ENCODE data around the gene AK5.

AK5 gene

DNA sequence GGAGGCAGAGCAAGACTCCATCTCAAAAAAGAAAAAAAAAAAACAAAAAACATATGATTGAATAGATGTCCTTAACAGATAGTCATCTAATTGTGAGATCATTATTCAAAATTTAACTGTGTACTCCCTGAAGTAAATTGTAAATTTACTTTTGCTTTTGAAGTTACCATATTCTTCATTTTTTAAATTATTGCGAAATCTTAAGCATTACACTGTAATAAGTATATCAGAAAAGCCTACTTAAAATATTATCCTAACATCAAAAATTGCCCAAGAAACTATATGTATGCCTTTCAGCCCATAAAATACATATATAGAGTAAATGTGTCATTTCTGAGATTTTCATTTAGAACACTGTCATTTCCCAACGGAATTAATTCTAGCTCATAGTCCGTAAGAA lies 91.9 kb downstream of the AK5 start:
- Histone ChIP-seq H3K18ac (ENCODE audit: low read length) (no peak overlapping the region), H3K36me3 (replicated peaks in 1 of 2; ENCODE audit: control insufficient read depth in 2 of 2, insufficient read depth in 2 of 2, low read length in 2 of 2) (no peaks in the 10 kb centered on the region), H3K4me2 (ENCODE audit: insufficient read depth, low read length, poor library complexity, severe bottlenecking) (no peak overlapping the region), H4K91ac (ENCODE audit: low read depth, low read length, poor library complexity) (no peak overlapping the region), H3K23ac (ENCODE audit: low read depth, low read length, poor library complexity) (no peak overlapping the region), H3K9me3 (replicated peaks in 1 of 2; ENCODE audit: control insufficient read depth in 2 of 2, insufficient read depth in 1 of 2, low read depth in 1 of 2, low read length in 2 of 2) (no peaks in the 10 kb centered on the region), H3K9ac (ENCODE audit: low read depth, low read length, poor library complexity) (no peak overlapping the region), H3K27me3 (ENCODE audit: control insufficient read depth in 3 of 3, insufficient read depth in 3 of 3, low read depth in 1 of 3, low read length in 3 of 3) (no peaks in the 10 kb centered on the region), H3K14ac (ENCODE audit: low read length) (no peak overlapping the region), H3K4ac (ENCODE audit: low read length) (no peak overlapping the region), H3K4me3 (ENCODE audit: low read length in 2 of 2) (no peak overlapping the region), H2AFZ (ENCODE audit: low read length) (no peak overlapping the region), H2BK5ac (ENCODE audit: low read length) (no peak overlapping the region), H2BK15ac (ENCODE audit: low read length) (no peak overlapping the region), H4K8ac (ENCODE audit: low read depth, low read length) (no peak overlapping the region), H3K79me1 (ENCODE audit: low read depth, low read length) (no peaks in the 10 kb centered on the region), H2AK5ac (ENCODE audit: low read depth, low read length) (no peak overlapping the region), H2BK12ac (ENCODE audit: low read length) (no peak overlapping the region), H3K27ac (replicated peaks; ENCODE audit: low read length) (no peak overlapping the region), H3K4me1 (ENCODE audit: control insufficient read depth in 2 of 2, insufficient read depth in 1 of 2, low read depth in 1 of 2, low read length in 2 of 2) (peaks cover 2 to 3% of the 10 kb centered on the region in 2 donors), H2BK120ac (ENCODE audit: low read depth, low read length) (no peak overlapping the region)
- no CpG with 5 or more reads among the region's 3 CpGs for WGBS, 2 donors (ENCODE audit: extremely low coverage in 2 of 2, insufficient read length in 2 of 2, insufficient replicate concordance in 1 of 2)
- DNase-seq (ENCODE audit: low spot score), result no peak

DNA sequence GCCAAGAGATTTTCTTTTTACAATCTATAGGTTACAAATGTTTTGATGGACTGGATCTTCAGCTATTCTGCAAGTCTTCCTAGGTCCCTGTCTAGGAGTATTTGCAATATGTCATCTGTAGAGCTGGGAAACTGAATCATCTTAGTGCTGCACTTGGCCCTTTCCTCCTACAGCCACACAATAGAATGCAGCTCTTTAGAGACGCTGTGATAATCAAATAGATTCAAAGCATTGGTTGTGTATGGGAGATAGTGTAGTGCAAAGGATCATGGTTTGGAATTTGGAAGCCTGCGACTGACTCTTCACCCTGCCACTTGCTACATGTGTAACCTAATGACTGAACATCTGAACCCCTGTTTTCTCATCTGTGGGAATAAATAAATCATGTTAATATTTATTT lies 93.7 kb downstream of the AK5 start:
- Histone ChIP-seq H2AK5ac (ENCODE audit: low read depth, low read length) (no peak overlapping the region), H3K79me1 (ENCODE audit: low read depth, low read length) (no peaks in the 10 kb centered on the region), H2BK120ac (ENCODE audit: low read depth, low read length) (no peak overlapping the region), H4K8ac (ENCODE audit: low read depth, low read length) (no peak overlapping the region), H3K27me3 (ENCODE audit: control insufficient read depth in 3 of 3, insufficient read depth in 3 of 3, low read depth in 1 of 3, low read length in 3 of 3) (no peaks in the 10 kb centered on the region), H4K91ac (ENCODE audit: low read depth, low read length, poor library complexity) (no peak overlapping the region), H3K4me3 (ENCODE audit: low read length in 2 of 2) (no peak overlapping the region), H2BK12ac (ENCODE audit: low read length) (no peak overlapping the region), H2BK15ac (ENCODE audit: low read length) (no peak overlapping the region), H3K4ac (ENCODE audit: low read length) (no peak overlapping the region), H3K4me1 (ENCODE audit: control insufficient read depth in 2 of 2, insufficient read depth in 1 of 2, low read depth in 1 of 2, low read length in 2 of 2) (peaks cover 3 to 6% of the 10 kb centered on the region in 2 donors), H3K36me3 (replicated peaks in 1 of 2; ENCODE audit: control insufficient read depth in 2 of 2, insufficient read depth in 2 of 2, low read length in 2 of 2) (no peaks in the 10 kb centered on the region), H3K23ac (ENCODE audit: low read depth, low read length, poor library complexity) (no peak overlapping the region), H3K4me2 (ENCODE audit: insufficient read depth, low read length, poor library complexity, severe bottlenecking) (no peak overlapping the region), H3K27ac (replicated peaks; ENCODE audit: low read length) (no peak overlapping the region), H3K14ac (ENCODE audit: low read length) (no peak overlapping the region), H3K9ac (ENCODE audit: low read depth, low read length, poor library complexity) (no peak overlapping the region), H3K18ac (ENCODE audit: low read length) (no peak overlapping the region), H2BK5ac (ENCODE audit: low read length) (no peak overlapping the region), H3K9me3 (replicated peaks in 1 of 2; ENCODE audit: control insufficient read depth in 2 of 2, insufficient read depth in 1 of 2, low read depth in 1 of 2, low read length in 2 of 2) (no peaks in the 10 kb centered on the region), H2AFZ (ENCODE audit: low read length) (no peak overlapping the region)
- no CpG with 5 or more reads among the region's 2 CpGs for WGBS, 2 donors (ENCODE audit: extremely low coverage in 2 of 2, insufficient read length in 2 of 2, insufficient replicate concordance in 1 of 2)
- no peak for DNase-seq (ENCODE audit: low spot score)

- no peak overlapping the region for H3K27ac ChIP-seq (replicated peaks; ENCODE audit: low read length)
- no peaks in the 10 kb centered on the region for H3K27me3 ChIP-seq (ENCODE audit: control insufficient read depth in 3 of 3, insufficient read depth in 3 of 3, low read depth in 1 of 3, low read length in 3 of 3)
- H3K14ac ChIP-seq (ENCODE audit: low read length), result no peak overlapping the region
- H3K4me1 ChIP-seq (ENCODE audit: control insufficient read depth in 2 of 2, insufficient read depth in 1 of 2, low read depth in 1 of 2, low read length in 2 of 2), result peaks cover 2 to 6% of the 10 kb centered on the region in 2 donors
- H3K9me3 ChIP-seq (replicated peaks in 1 of 2; ENCODE audit: control insufficient read depth in 2 of 2, insufficient read depth in 1 of 2, low read depth in 1 of 2, low read length in 2 of 2), result no peaks in the 10 kb centered on the region
- no peak for DNase-seq (ENCODE audit: low spot score)
- no peak overlapping the region for H2AK5ac ChIP-seq (ENCODE audit: low read depth, low read length)
- no peak overlapping the region for H2BK5ac ChIP-seq (ENCODE audit: low read length)
- no CpG with 5 or more reads among the region's 4 CpGs for WGBS, 2 donors (ENCODE audit: extremely low coverage in 2 of 2, insufficient read length in 2 of 2, insufficient replicate concordance in 1 of 2)
- H4K91ac ChIP-seq (ENCODE audit: low read depth, low read length, poor library complexity), result no peak overlapping the region
- H2AFZ ChIP-seq (ENCODE audit: low read length), result no peak overlapping the region
- H2BK120ac ChIP-seq (ENCODE audit: low read depth, low read length), result no peak overlapping the region
- H3K4me3 ChIP-seq (ENCODE audit: low read length in 2 of 2), result no peak overlapping the region
- no peak overlapping the region for H2BK12ac ChIP-seq (ENCODE audit: low read length)
- H3K4me2 ChIP-seq (ENCODE audit: insufficient read depth, low read length, poor library complexity, severe bottlenecking), result no peak overlapping the region
- H3K9ac ChIP-seq (ENCODE audit: low read depth, low read length, poor library complexity), result no peak overlapping the region
- H3K79me1 ChIP-seq (ENCODE audit: low read depth, low read length), result no peaks in the 10 kb centered on the region
- H3K18ac ChIP-seq (ENCODE audit: low read length), result no peak overlapping the region
- no peak overlapping the region for H3K23ac ChIP-seq (ENCODE audit: low read depth, low read length, poor library complexity)
- no peak overlapping the region for H3K4ac ChIP-seq (ENCODE audit: low read length)
- no peak overlapping the region for H4K8ac ChIP-seq (ENCODE audit: low read depth, low read length)
- no peaks in the 10 kb centered on the region for H3K36me3 ChIP-seq (replicated peaks in 1 of 2; ENCODE audit: control insufficient read depth in 2 of 2, insufficient read depth in 2 of 2, low read length in 2 of 2)
- H2BK15ac ChIP-seq (ENCODE audit: low read length), result no peak overlapping the region
Measured at GRCh38 chr1:77375990-77376389, 94.2 kb downstream of the AK5 start.

- no peak overlapping the region for H2BK5ac ChIP-seq (ENCODE audit: low read length)
- H3K4me2 ChIP-seq (ENCODE audit: insufficient read depth, low read length, poor library complexity, severe bottlenecking), result no peak overlapping the region
- no peak overlapping the region for H3K4me3 ChIP-seq (ENCODE audit: low read length in 2 of 2)
- H2BK15ac ChIP-seq (ENCODE audit: low read length), result no peak overlapping the region
- H3K27ac ChIP-seq (replicated peaks; ENCODE audit: low read length), result no peak overlapping the region
- WGBS, 2 donors (ENCODE audit: extremely low coverage in 2 of 2, insufficient read length in 2 of 2, insufficient replicate concordance in 1 of 2), result no CpG with 5 or more reads among the region's 6 CpGs
- H3K9ac ChIP-seq (ENCODE audit: low read depth, low read length, poor library complexity), result no peak overlapping the region
- no peak overlapping the region for H2AK5ac ChIP-seq (ENCODE audit: low read depth, low read length)
- H3K79me1 ChIP-seq (ENCODE audit: low read depth, low read length), result no peaks in the 10 kb centered on the region
- H4K8ac ChIP-seq (ENCODE audit: low read depth, low read length), result no peak overlapping the region
- H2BK120ac ChIP-seq (ENCODE audit: low read depth, low read length), result no peak overlapping the region
- no peaks in the 10 kb centered on the region for H3K36me3 ChIP-seq (replicated peaks in 1 of 2; ENCODE audit: control insufficient read depth in 2 of 2, insufficient read depth in 2 of 2, low read length in 2 of 2)
- no peak overlapping the region for H3K23ac ChIP-seq (ENCODE audit: low read depth, low read length, poor library complexity)
- no peaks in the 10 kb centered on the region for H3K27me3 ChIP-seq (ENCODE audit: control insufficient read depth in 3 of 3, insufficient read depth in 3 of 3, low read depth in 1 of 3, low read length in 3 of 3)
- no peak overlapping the region for H3K18ac ChIP-seq (ENCODE audit: low read length)
- peak overlapping the region; percentile 35 for H2AFZ ChIP-seq (ENCODE audit: low read length)
- no peak overlapping the region for H3K4ac ChIP-seq (ENCODE audit: low read length)
- H3K4me1 ChIP-seq (ENCODE audit: control insufficient read depth in 2 of 2, insufficient read depth in 1 of 2, low read depth in 1 of 2, low read length in 2 of 2), result peaks cover 0 to 6% of the 10 kb centered on the region in 2 donors
- H2BK12ac ChIP-seq (ENCODE audit: low read length), result no peak overlapping the region
- no peak overlapping the region for H4K91ac ChIP-seq (ENCODE audit: low read depth, low read length, poor library complexity)
- no peak overlapping the region for H3K14ac ChIP-seq (ENCODE audit: low read length)
- no peak for DNase-seq (ENCODE audit: low spot score)
- no peaks in the 10 kb centered on the region for H3K9me3 ChIP-seq (replicated peaks in 1 of 2; ENCODE audit: control insufficient read depth in 2 of 2, insufficient read depth in 1 of 2, low read depth in 1 of 2, low read length in 2 of 2)
Measured at GRCh38 chr1:77378723-77379535, 97.1 kb downstream of the AK5 start.
